Measurements from ENCODE around the gene ASTN2. TPM values are rescaled to one million over a fixed set of nuclear protein-coding genes. Genes with fewer than 3 reads are reported as not detected.

Gene ASTN2
- total and polyA plus RNA-seq, 2 experiments from 2014 or later = 7.0 to 24.6 TPM

DNA sequence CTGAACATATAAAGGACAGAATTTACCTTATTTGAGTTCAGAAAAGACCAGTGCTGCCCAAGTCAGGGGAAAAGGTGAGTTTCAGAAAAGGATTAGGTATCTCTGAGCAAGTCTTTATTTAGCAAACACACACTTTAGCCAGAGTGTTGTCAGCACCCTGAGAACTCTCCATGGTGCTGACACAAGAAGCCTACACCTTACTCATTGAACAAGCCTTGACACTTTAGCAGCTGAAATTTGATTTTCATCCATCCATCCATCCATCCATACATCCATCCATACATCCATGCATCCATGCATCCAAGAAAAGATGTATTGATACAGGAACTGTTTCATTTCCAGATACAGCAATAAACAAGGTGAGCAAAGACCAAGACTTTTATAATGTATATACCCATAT, 416.6 kb downstream of the ASTN2 start:
- TF ChIP-seq, protein P1, sequence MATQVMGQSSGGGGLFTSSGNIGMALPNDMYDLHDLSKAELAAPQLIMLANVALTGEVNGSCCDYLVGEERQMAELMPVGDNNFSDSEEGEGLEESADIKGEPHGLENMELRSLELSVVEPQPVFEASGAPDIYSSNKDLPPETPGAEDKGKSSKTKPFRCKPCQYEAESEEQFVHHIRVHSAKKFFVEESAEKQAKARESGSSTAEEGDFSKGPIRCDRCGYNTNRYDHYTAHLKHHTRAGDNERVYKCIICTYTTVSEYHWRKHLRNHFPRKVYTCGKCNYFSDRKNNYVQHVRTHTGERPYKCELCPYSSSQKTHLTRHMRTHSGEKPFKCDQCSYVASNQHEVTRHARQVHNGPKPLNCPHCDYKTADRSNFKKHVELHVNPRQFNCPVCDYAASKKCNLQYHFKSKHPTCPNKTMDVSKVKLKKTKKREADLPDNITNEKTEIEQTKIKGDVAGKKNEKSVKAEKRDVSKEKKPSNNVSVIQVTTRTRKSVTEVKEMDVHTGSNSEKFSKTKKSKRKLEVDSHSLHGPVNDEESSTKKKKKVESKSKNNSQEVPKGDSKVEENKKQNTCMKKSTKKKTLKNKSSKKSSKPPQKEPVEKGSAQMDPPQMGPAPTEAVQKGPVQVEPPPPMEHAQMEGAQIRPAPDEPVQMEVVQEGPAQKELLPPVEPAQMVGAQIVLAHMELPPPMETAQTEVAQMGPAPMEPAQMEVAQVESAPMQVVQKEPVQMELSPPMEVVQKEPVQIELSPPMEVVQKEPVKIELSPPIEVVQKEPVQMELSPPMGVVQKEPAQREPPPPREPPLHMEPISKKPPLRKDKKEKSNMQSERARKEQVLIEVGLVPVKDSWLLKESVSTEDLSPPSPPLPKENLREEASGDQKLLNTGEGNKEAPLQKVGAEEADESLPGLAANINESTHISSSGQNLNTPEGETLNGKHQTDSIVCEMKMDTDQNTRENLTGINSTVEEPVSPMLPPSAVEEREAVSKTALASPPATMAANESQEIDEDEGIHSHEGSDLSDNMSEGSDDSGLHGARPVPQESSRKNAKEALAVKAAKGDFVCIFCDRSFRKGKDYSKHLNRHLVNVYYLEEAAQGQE (IDR thresholded peaks at IDR 0.05; ENCODE audit: unreplicated experiment) = peak; percentile 85
- no peak for TF ChIP-seq CREB1 (CRISPR knock-in tag; IDR thresholded peaks at IDR 0.05; ENCODE audit: low read depth)
- no peaks in the 10 kb centered on the region; the same call in 1 of the 2 replicates for H4K20me1 ChIP-seq (replicated peaks; ENCODE audit: insufficient read depth)
- H3K36me3 ChIP-seq (ENCODE audit: insufficient read depth) = no peaks in the 10 kb centered on the region
- Mint-ChIP-seq H3K27me3 (ENCODE audit: insufficient read depth, low read depth, poor library complexity) (no peaks in the 10 kb centered on the region), H3K4me3 (no peak overlapping the region), H3K36me3 (ENCODE audit: low read depth) (no peaks in the 10 kb centered on the region), H3K9me3 (no peaks in the 10 kb centered on the region), H3K4me1 (no peaks in the 10 kb centered on the region), H3K27ac (no peak overlapping the region)
- H3K4me1 ChIP-seq (ENCODE audit: insufficient read depth) = no peaks in the 10 kb centered on the region
- ATAC-seq (peak; percentile 85), DNase-seq (ENCODE audit: low spot score) (peak; percentile 67)
- no peaks in the 10 kb centered on the region for H3K9me2 ChIP-seq (ENCODE audit: insufficient read depth)
- H3K4me2 ChIP-seq = no peak overlapping the region
- H3K27me3 ChIP-seq (ENCODE audit: insufficient read depth) = no peaks in the 10 kb centered on the region
- H3K4me3 ChIP-seq = no peak overlapping the region
- no peak overlapping the region for H3K27ac ChIP-seq (ENCODE audit: low read depth)
- H3F3A ChIP-seq (replicated peaks; ENCODE audit: low read depth) = no peaks in the 10 kb centered on the region
- H3K79me2 ChIP-seq (replicated peaks; ENCODE audit: insufficient read depth) = no peaks in the 10 kb centered on the region
- no peak overlapping the region for H2AFZ ChIP-seq

DNA sequence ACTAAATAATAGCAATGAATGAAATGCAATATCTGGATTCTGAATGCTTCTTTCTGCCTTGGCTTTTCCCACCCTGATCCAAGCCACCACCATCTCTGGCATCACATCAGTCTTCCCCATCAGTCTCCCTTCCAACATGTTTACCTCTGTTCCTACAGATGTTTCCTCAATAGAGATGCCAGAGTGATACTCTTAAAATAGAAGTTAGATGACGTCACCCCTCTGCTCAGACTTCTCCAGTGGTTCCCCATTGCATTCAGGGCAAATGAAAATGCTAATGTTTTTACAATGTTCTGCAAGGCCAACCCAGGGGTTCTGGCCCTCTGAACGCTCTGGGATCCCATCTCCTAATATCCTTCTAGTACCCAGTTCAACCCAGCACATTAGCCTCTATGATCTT, 422.0 kb downstream of the ASTN2 start:
- no peaks in the 10 kb centered on the region for H3K27me3 Mint-ChIP-seq (ENCODE audit: insufficient read depth, low read depth, poor library complexity)

More for the DNA sequence above, 422.0 kb downstream of the ASTN2 start:
- no peak for ATAC-seq
- peaks cover 5% of the 10 kb centered on the region; the same call in 1 of the 2 replicates for H3K9me2 ChIP-seq (ENCODE audit: insufficient read depth)
- no peak overlapping the region for H3K27ac Mint-ChIP-seq
- no peak overlapping the region for H3K4me3 ChIP-seq
- H3K4me3 Mint-ChIP-seq = no peak overlapping the region
- H3K36me3 ChIP-seq (ENCODE audit: insufficient read depth) = no peaks in the 10 kb centered on the region
- H3K27me3 ChIP-seq (ENCODE audit: insufficient read depth) = no peaks in the 10 kb centered on the region
- H3K79me2 ChIP-seq (replicated peaks; ENCODE audit: insufficient read depth) = no peaks in the 10 kb centered on the region
- H3K4me1 Mint-ChIP-seq = peaks cover 15% of the 10 kb centered on the region
- no peak for DNase-seq (ENCODE audit: low spot score)
- no peak overlapping the region for H3K4me2 ChIP-seq
- peaks cover 20% of the 10 kb centered on the region for H3K4me1 ChIP-seq (ENCODE audit: insufficient read depth)
- H4K20me1 ChIP-seq (replicated peaks; ENCODE audit: insufficient read depth) = no peaks in the 10 kb centered on the region; the same call in 1 of the 2 replicates
- TF ChIP-seq ZNF114 (CRISPR knock-in tag; IDR thresholded peaks at IDR 0.05) = no peak
- TF ChIP-seq, protein P1 (IDR thresholded peaks at IDR 0.05; ENCODE audit: unreplicated experiment) = no peak
- TF ChIP-seq POLR2AphosphoS5 (IDR thresholded peaks at IDR 0.05; ENCODE audit: low read depth) = no peak
- TF ChIP-seq, protein P2, sequence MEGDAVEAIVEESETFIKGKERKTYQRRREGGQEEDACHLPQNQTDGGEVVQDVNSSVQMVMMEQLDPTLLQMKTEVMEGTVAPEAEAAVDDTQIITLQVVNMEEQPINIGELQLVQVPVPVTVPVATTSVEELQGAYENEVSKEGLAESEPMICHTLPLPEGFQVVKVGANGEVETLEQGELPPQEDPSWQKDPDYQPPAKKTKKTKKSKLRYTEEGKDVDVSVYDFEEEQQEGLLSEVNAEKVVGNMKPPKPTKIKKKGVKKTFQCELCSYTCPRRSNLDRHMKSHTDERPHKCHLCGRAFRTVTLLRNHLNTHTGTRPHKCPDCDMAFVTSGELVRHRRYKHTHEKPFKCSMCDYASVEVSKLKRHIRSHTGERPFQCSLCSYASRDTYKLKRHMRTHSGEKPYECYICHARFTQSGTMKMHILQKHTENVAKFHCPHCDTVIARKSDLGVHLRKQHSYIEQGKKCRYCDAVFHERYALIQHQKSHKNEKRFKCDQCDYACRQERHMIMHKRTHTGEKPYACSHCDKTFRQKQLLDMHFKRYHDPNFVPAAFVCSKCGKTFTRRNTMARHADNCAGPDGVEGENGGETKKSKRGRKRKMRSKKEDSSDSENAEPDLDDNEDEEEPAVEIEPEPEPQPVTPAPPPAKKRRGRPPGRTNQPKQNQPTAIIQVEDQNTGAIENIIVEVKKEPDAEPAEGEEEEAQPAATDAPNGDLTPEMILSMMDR (conservative IDR thresholded peaks at IDR 0.05; ENCODE audit: low read depth in 2 of 2) = no peak
- no peaks in the 10 kb centered on the region for H3K36me3 Mint-ChIP-seq (ENCODE audit: low read depth)
- no peak overlapping the region for H3K27ac ChIP-seq (ENCODE audit: low read depth)
- no peaks in the 10 kb centered on the region for H3F3A ChIP-seq (replicated peaks; ENCODE audit: low read depth)
- no peaks in the 10 kb centered on the region; the same call in 2 of the 3 replicates for H3K9me3 Mint-ChIP-seq
- no peak overlapping the region for H2AFZ ChIP-seq

All from GM23338 (cell line).